HEK293 (cell line): ENCODE measurements around the gene CFAP119.

Experiments
- GFI1B ChIP-seq: fragments of 450-650 bp; formaldehyde crosslinking; IDR thresholded peaks from 2 replicates; pipeline ENCODE4 v1.5.1; 2016; ENCODE audit warnings: missing biosample characterization, missing genetic modification characterization
- GLI4 ChIP-seq: fragments of 450-650 bp; formaldehyde crosslinking; IDR thresholded peaks from 2 replicates; pipeline ENCODE4 v1.5.1; 2016; ENCODE audit warnings: missing biosample characterization, missing genetic modification characterization
- SP2 ChIP-seq: fragments of 450-650 bp; formaldehyde crosslinking; IDR thresholded peaks from 2 replicates; pipeline ENCODE4 v1.5.1; 2016; ENCODE audit warnings: missing biosample characterization, missing genetic modification characterization
- ZBTB20 ChIP-seq: fragments of 450-650 bp; formaldehyde crosslinking; IDR thresholded peaks from 2 replicates; pipeline ENCODE4 v1.5.1; 2016; ENCODE audit warnings: missing biosample characterization, missing genetic modification characterization
- ZNF274 ChIP-seq, 2 experiments: fragments of 200-500 bp in 1 of 2; fragments of 450-650 bp in 1 of 2; sonication (Bioruptor generic) in 1 of 2; formaldehyde crosslinking in 1 of 2; IDR thresholded peaks; 2 replicates each; pipeline versions ENCODE4 v1.5.1 to v1.6.1; 2014 to 2016; ENCODE audit warnings: borderline replicate concordance in 1 of 2, inconsistent platforms in 1 of 2, low read length in 1 of 2, missing biosample characterization in 1 of 2, missing genetic modification characterization in 1 of 2
- ZNF626 ChIP-seq: fragments of 450-650 bp; sonication (Bioruptor Pico); formaldehyde crosslinking; IDR thresholded peaks from 2 replicates; pipeline ENCODE4 v1.5.1; 2018; ENCODE audit warnings: missing biosample characterization, missing genetic modification characterization, inconsistent platforms
- ZNF76 ChIP-seq: fragments of 450-650 bp; formaldehyde crosslinking; IDR thresholded peaks from 2 replicates; pipeline ENCODE4; 2016; ENCODE audit warnings: low read depth, missing biosample characterization, missing genetic modification characterization, borderline replicate concordance
- ZNF791 ChIP-seq: fragments of 450-650 bp; formaldehyde crosslinking; IDR thresholded peaks from 2 replicates; pipeline ENCODE4 v1.5.1; 2016; ENCODE audit warnings: missing biosample characterization, missing genetic modification characterization
- TF ChIP-seq, protein P1 (sequence below): fragments of 450-650 bp; formaldehyde crosslinking; IDR thresholded peaks from 2 replicates; pipeline ENCODE4 v1.5.1; 2016; ENCODE audit warnings: missing biosample characterization, missing genetic modification characterization
- TF ChIP-seq, protein P2 (sequence below): sonication (generic); formaldehyde crosslinking; IDR thresholded peaks from 2 replicates; pipeline ENCODE4 v1.8.1; 2022; ENCODE audit warnings: mild to moderate bottlenecking, moderate library complexity, missing genetic modification reagents
- TF ChIP-seq, protein P3 (sequence below): fragments of 450-650 bp; formaldehyde crosslinking; IDR thresholded peaks from 2 replicates; pipeline ENCODE4 v1.5.1; 2016; ENCODE audit warnings: missing biosample characterization, missing genetic modification characterization

DNA sequence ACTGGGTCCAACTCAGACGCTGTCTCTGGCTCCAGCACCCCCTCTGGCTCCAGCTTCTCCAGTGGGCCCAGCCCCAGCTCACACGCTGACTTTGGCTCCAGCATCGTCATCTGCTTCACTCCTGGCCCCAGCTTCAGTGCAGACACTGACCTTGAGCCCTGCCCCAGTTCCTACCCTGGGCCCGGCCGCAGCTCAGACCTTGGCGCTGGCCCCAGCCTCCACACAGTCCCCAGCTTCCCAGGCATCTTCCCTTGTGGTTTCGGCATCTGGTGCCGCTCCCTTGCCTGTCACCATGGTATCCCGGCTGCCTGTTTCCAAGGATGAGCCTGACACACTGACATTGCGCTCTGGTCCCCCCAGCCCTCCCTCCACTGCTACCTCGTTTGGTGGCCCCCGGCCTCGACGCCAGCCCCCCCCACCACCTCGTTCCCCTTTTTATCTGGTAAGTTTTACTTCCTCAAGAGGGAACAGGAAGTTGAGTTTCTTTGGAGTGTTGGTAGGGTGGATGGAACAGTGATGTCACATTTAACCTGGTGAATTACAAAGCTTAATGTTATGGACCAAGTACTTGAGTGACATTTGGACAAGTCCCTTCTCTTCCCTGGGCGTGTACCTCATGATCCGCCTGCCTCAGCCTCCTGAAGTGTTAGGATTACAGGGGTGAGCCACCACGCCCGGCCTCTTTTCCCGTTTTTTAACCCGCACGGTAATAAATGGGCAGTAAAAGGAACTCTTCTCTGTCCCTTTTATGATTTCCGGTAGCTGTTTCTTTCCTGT lies 37.0 kb downstream of the CFAP119 start:
- TF ChIP-seq, protein P1, sequence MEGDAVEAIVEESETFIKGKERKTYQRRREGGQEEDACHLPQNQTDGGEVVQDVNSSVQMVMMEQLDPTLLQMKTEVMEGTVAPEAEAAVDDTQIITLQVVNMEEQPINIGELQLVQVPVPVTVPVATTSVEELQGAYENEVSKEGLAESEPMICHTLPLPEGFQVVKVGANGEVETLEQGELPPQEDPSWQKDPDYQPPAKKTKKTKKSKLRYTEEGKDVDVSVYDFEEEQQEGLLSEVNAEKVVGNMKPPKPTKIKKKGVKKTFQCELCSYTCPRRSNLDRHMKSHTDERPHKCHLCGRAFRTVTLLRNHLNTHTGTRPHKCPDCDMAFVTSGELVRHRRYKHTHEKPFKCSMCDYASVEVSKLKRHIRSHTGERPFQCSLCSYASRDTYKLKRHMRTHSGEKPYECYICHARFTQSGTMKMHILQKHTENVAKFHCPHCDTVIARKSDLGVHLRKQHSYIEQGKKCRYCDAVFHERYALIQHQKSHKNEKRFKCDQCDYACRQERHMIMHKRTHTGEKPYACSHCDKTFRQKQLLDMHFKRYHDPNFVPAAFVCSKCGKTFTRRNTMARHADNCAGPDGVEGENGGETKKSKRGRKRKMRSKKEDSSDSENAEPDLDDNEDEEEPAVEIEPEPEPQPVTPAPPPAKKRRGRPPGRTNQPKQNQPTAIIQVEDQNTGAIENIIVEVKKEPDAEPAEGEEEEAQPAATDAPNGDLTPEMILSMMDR (tag by site-specific recombination): no peak
- TF ChIP-seq, protein P2, sequence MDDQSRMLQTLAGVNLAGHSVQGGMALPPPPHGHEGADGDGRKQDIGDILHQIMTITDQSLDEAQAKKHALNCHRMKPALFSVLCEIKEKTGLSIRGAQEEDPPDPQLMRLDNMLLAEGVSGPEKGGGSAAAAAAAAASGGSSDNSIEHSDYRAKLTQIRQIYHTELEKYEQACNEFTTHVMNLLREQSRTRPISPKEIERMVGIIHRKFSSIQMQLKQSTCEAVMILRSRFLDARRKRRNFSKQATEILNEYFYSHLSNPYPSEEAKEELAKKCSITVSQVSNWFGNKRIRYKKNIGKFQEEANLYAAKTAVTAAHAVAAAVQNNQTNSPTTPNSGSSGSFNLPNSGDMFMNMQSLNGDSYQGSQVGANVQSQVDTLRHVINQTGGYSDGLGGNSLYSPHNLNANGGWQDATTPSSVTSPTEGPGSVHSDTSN: no peak
- TF ChIP-seq ZBTB20 (no peak), SP2 (tag by site-specific recombination) (no peak), GLI4 (tag by site-specific recombination) (no peak), GFI1B (tag by site-specific recombination) (no peak), ZNF626 (tag by site-specific recombination) (no peak), ZNF76 (tag by site-specific recombination) (no peak), ZNF791 (tag by site-specific recombination) (no peak), ZNF274 (IDR thresholded peaks at IDR 0.05; ENCODE audit: low read length) (no peak), ZNF274 (tag by site-specific recombination; IDR thresholded peaks at IDR 0.05; ENCODE audit: borderline replicate concordance) (no peak)
- TF ChIP-seq, protein P3, sequence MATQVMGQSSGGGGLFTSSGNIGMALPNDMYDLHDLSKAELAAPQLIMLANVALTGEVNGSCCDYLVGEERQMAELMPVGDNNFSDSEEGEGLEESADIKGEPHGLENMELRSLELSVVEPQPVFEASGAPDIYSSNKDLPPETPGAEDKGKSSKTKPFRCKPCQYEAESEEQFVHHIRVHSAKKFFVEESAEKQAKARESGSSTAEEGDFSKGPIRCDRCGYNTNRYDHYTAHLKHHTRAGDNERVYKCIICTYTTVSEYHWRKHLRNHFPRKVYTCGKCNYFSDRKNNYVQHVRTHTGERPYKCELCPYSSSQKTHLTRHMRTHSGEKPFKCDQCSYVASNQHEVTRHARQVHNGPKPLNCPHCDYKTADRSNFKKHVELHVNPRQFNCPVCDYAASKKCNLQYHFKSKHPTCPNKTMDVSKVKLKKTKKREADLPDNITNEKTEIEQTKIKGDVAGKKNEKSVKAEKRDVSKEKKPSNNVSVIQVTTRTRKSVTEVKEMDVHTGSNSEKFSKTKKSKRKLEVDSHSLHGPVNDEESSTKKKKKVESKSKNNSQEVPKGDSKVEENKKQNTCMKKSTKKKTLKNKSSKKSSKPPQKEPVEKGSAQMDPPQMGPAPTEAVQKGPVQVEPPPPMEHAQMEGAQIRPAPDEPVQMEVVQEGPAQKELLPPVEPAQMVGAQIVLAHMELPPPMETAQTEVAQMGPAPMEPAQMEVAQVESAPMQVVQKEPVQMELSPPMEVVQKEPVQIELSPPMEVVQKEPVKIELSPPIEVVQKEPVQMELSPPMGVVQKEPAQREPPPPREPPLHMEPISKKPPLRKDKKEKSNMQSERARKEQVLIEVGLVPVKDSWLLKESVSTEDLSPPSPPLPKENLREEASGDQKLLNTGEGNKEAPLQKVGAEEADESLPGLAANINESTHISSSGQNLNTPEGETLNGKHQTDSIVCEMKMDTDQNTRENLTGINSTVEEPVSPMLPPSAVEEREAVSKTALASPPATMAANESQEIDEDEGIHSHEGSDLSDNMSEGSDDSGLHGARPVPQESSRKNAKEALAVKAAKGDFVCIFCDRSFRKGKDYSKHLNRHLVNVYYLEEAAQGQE: no peak
